ENCODE data around the gene ARL6IP6.

Gene ARL6IP6

DNA sequence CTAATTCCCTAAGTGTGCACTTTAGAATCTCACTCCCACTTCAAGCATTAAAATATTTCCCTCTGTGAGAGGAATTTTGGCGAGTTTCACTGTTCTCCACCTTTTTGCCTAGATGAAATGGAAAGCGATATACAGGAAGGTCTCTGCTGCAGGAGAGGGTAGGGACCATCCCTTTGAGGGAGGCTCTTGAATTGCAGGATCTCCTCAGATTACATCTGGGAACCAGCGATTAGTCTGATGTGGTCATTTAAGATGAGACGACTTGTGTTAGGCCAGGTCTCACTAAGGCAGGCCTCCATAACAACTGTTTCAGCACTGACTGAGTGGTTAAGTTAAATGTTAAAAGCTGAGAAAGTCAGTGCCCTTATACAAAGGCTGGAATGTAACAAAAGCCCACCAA is 74.6 kb downstream of the ARL6IP6 start:
- no peaks in the 10 kb centered on the region for H3K9me2 ChIP-seq (ENCODE audit: low read depth, low read length)
- H3K27ac ChIP-seq (ENCODE audit: low read depth, low read length, poor library complexity, severe bottlenecking), result no peak overlapping the region
- H3K27me3 ChIP-seq (ENCODE audit: insufficient read depth, low read length), result no peaks in the 10 kb centered on the region
- no peak for TF ChIP-seq EZH2 (IDR thresholded peaks at IDR 0.05; ENCODE audit: borderline replicate concordance, low read length)
- TF ChIP-seq, protein P1, sequence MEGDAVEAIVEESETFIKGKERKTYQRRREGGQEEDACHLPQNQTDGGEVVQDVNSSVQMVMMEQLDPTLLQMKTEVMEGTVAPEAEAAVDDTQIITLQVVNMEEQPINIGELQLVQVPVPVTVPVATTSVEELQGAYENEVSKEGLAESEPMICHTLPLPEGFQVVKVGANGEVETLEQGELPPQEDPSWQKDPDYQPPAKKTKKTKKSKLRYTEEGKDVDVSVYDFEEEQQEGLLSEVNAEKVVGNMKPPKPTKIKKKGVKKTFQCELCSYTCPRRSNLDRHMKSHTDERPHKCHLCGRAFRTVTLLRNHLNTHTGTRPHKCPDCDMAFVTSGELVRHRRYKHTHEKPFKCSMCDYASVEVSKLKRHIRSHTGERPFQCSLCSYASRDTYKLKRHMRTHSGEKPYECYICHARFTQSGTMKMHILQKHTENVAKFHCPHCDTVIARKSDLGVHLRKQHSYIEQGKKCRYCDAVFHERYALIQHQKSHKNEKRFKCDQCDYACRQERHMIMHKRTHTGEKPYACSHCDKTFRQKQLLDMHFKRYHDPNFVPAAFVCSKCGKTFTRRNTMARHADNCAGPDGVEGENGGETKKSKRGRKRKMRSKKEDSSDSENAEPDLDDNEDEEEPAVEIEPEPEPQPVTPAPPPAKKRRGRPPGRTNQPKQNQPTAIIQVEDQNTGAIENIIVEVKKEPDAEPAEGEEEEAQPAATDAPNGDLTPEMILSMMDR (IDR thresholded peaks at IDR 0.05; ENCODE audit: low read length), result no peak
- H3K36me3 ChIP-seq (ENCODE audit: insufficient read depth, low read length), result no peaks in the 10 kb centered on the region
- H3K4me1 ChIP-seq (ENCODE audit: insufficient read depth, low read length, severe bottlenecking), result no peaks in the 10 kb centered on the region
- no peaks in the 10 kb centered on the region for H3K9me3 ChIP-seq (ENCODE audit: low read length)
- H3K4me2 ChIP-seq (ENCODE audit: low read length), result no peak overlapping the region
- no peaks in the 10 kb centered on the region for H3K79me2 ChIP-seq (ENCODE audit: insufficient read depth, low read length)
- no peaks in the 10 kb centered on the region for H4K20me1 ChIP-seq (ENCODE audit: insufficient read depth, low read length)
- H3K9ac ChIP-seq (ENCODE audit: low read length), result no peak overlapping the region
- no peak overlapping the region for H3K4me3 ChIP-seq (ENCODE audit: low read depth, low read length, poor library complexity, severe bottlenecking)
- H3F3A ChIP-seq (ENCODE audit: insufficient read depth, low read length), result no peaks in the 10 kb centered on the region
- H2AFZ ChIP-seq (ENCODE audit: low read length), result no peak overlapping the region

GRCh38 chr2:152796941-152797340 is 78.5 kb downstream of the ARL6IP6 start:
- Histone ChIP-seq H3K9me3 (ENCODE audit: low read length) (no peaks in the 10 kb centered on the region), H3K27me3 (ENCODE audit: insufficient read depth, low read length) (no peaks in the 10 kb centered on the region)
- TF ChIP-seq, protein P1 (IDR thresholded peaks at IDR 0.05; ENCODE audit: low read length), result no peak
- no peak for TF ChIP-seq EZH2 (IDR thresholded peaks at IDR 0.05; ENCODE audit: borderline replicate concordance, low read length)

GRCh38 chr2:152804687-152805408 is 86.4 kb downstream of the ARL6IP6 start:
- H3K9me2 ChIP-seq (ENCODE audit: low read depth, low read length), result no peaks in the 10 kb centered on the region
- H3K79me2 ChIP-seq (ENCODE audit: insufficient read depth, low read length), result no peaks in the 10 kb centered on the region
- no peaks in the 10 kb centered on the region for H4K20me1 ChIP-seq (ENCODE audit: insufficient read depth, low read length)
- H3K36me3 ChIP-seq (ENCODE audit: insufficient read depth, low read length), result no peaks in the 10 kb centered on the region
- no peaks in the 10 kb centered on the region for H3K9me3 ChIP-seq (ENCODE audit: low read length)
- no peak for TF ChIP-seq EZH2 (IDR thresholded peaks at IDR 0.05; ENCODE audit: borderline replicate concordance, low read length)
- TF ChIP-seq, protein P1 (IDR thresholded peaks at IDR 0.05; ENCODE audit: low read length), result no peak
- H3F3A ChIP-seq (ENCODE audit: insufficient read depth, low read length), result no peaks in the 10 kb centered on the region
- no peaks in the 10 kb centered on the region for H3K4me1 ChIP-seq (ENCODE audit: insufficient read depth, low read length, severe bottlenecking)
- no peak overlapping the region for H3K9ac ChIP-seq (ENCODE audit: low read length)
- no peak overlapping the region for H3K27ac ChIP-seq (ENCODE audit: low read depth, low read length, poor library complexity, severe bottlenecking)
- no peak overlapping the region for H3K4me2 ChIP-seq (ENCODE audit: low read length)
- H3K4me3 ChIP-seq (ENCODE audit: low read depth, low read length, poor library complexity, severe bottlenecking), result no peak overlapping the region
- no peak overlapping the region for H2AFZ ChIP-seq (ENCODE audit: low read length)
- no peaks in the 10 kb centered on the region for H3K27me3 ChIP-seq (ENCODE audit: insufficient read depth, low read length)

More at GRCh38 chr2:152796941-152797340, 78.5 kb downstream of the ARL6IP6 start:
- H3K4me3 ChIP-seq (ENCODE audit: low read depth, low read length, poor library complexity, severe bottlenecking), result no peak overlapping the region
- no peak overlapping the region for H3K4me2 ChIP-seq (ENCODE audit: low read length)
- H3K9ac ChIP-seq (ENCODE audit: low read length), result no peak overlapping the region
- no peaks in the 10 kb centered on the region for H3K36me3 ChIP-seq (ENCODE audit: insufficient read depth, low read length)
- no peaks in the 10 kb centered on the region for H3F3A ChIP-seq (ENCODE audit: insufficient read depth, low read length)
- H3K4me1 ChIP-seq (ENCODE audit: insufficient read depth, low read length, severe bottlenecking), result no peaks in the 10 kb centered on the region
- no peaks in the 10 kb centered on the region for H3K79me2 ChIP-seq (ENCODE audit: insufficient read depth, low read length)
- H2AFZ ChIP-seq (ENCODE audit: low read length), result no peak overlapping the region
- no peaks in the 10 kb centered on the region for H3K9me2 ChIP-seq (ENCODE audit: low read depth, low read length)
- H3K27ac ChIP-seq (ENCODE audit: low read depth, low read length, poor library complexity, severe bottlenecking), result no peak overlapping the region
- H4K20me1 ChIP-seq (ENCODE audit: insufficient read depth, low read length), result no peaks in the 10 kb centered on the region

All from OCI-LY1 (cell line).